ENCODE results near the gene CBX1. TPM values are rescaled to one million over a fixed set of nuclear protein-coding genes. Genes with fewer than 3 reads are reported as not detected.

The CBX1 gene
- total RNA-seq, 2 experiments from 2014 or later, result 52.3 to 53.0 TPM

GRCh38 chr17:48121923-48122664 lies 20.8 kb upstream of the CBX1 start:
- Mint-ChIP-seq H3K9me3 (no peaks in the 10 kb centered on the region), H3K27me3 (no peaks in the 10 kb centered on the region), H3K4me1 (ENCODE audit: low read depth) (no peaks in the 10 kb centered on the region), H3K4me3 (no peak overlapping the region), H3K27ac (no peak overlapping the region), H3K36me3 (ENCODE audit: low read depth) (peaks cover 28% of the 10 kb centered on the region)
- ChIA-PET POLR2A (interaction anchor here (1.0 to 5.3 kb wide), 2 partner anchors 15 to 21 kb away, joined by 3 to 23 read pairs; partner anchors contain the start of genes CBX1 and SNX11), CTCF (interaction anchor here (1.7 to 5.4 kb wide), 2 partner anchors 31 to 42 kb away, joined by 4 to 39 read pairs; no protein-coding TSS in a partner anchor)
- TF ChIP-seq CTCF (IDR thresholded peaks at IDR 0.05), result no peak
- ATAC-seq (no peak), DNase-seq (no peak)
- intact Hi-C loops (cut with micrococcal nuclease), result no loop called here

GRCh38 chr17:48113201-48113676 lies 12.0 kb upstream of the CBX1 start:
- H3K9me3 Mint-ChIP-seq, result no peaks in the 10 kb centered on the region
- ChIA-PET CTCF (interaction anchor here (1.1 to 3.2 kb wide), 7 partner anchors 16 to 87 kb away, joined by 3 to 31 read pairs (median 8); no protein-coding TSS in a partner anchor), POLR2A (interaction anchor here (0.6 to 1.6 kb wide), 7 partner anchors 11 to 327 kb away, joined by 3 to 6 read pairs (median 3); partner anchors contain the start of gene NFE2L1)
- H3K4me1 Mint-ChIP-seq (ENCODE audit: low read depth), result peaks cover 44% of the 10 kb centered on the region
- H3K4me3 Mint-ChIP-seq, result peak overlapping the region; percentile 54
- intact Hi-C loops (cut with micrococcal nuclease), result no loop called here
- H3K27me3 Mint-ChIP-seq, result no peaks in the 10 kb centered on the region
- peak; percentile 73 for DNase-seq
- H3K36me3 Mint-ChIP-seq (ENCODE audit: low read depth), result peaks cover 24% of the 10 kb centered on the region
- TF ChIP-seq CTCF (IDR thresholded peaks at IDR 0.05), result no peak
- H3K27ac Mint-ChIP-seq, result peak overlapping the region; percentile 90
- ATAC-seq, result peak; percentile 75

GRCh38 chr17:48111937-48112241 lies 10.6 kb upstream of the CBX1 start:
- ATAC-seq, result no peak
- Mint-ChIP-seq H3K36me3 (ENCODE audit: low read depth) (peaks cover 22% of the 10 kb centered on the region), H3K4me3 (peak overlapping the region; percentile 58), H3K27me3 (no peaks in the 10 kb centered on the region), H3K4me1 (ENCODE audit: low read depth) (peaks cover 44% of the 10 kb centered on the region), H3K9me3 (no peaks in the 10 kb centered on the region), H3K27ac (peak overlapping the region; percentile 90)
- CTCF ChIA-PET, result interaction anchor here (1.0 to 3.2 kb wide), 10 partner anchors 12 to 507 kb away, joined by 3 to 31 read pairs (median 7); partner anchors contain the start of gene CDK5RAP3
- POLR2A ChIA-PET, result interaction anchor here (0.6 to 1.1 kb wide), 4 partner anchors 10 to 32 kb away, joined by 3 to 4 read pairs (median 3); partner anchors contain the start of gene CBX1
- intact Hi-C loops (cut with micrococcal nuclease), result no loop called here
- no peak for DNase-seq
- no peak for TF ChIP-seq CTCF (IDR thresholded peaks at IDR 0.05)

GRCh38 chr17:48110761-48111160 lies 9.5 kb upstream of the CBX1 start:
- Mint-ChIP-seq H3K36me3 (ENCODE audit: low read depth) (peaks cover 22% of the 10 kb centered on the region), H3K4me1 (ENCODE audit: low read depth) (peaks cover 47% of the 10 kb centered on the region), H3K27ac (peak overlapping the region; percentile 90), H3K9me3 (no peaks in the 10 kb centered on the region), H3K27me3 (no peaks in the 10 kb centered on the region), H3K4me3 (peak overlapping the region; percentile 39)
- ChIA-PET CTCF (interaction anchor here (1.1 to 3.2 kb wide), 3 partner anchors 30 to 69 kb away, joined by 3 to 31 read pairs (median 3); no protein-coding TSS in a partner anchor), POLR2A (no interaction called here)
- TF ChIP-seq CTCF (IDR thresholded peaks at IDR 0.05), result no peak
- intact Hi-C loops (cut with micrococcal nuclease), result no loop called here
- DNase-seq, result no peak
- no peak for ATAC-seq

Measured in activated CD8-positive, alpha-beta T cell treated with anti-CD3 and anti-CD28 coated beads for 36 hours (primary cell).